ENCODE measurements around the gene LLCFC1.

DNA sequence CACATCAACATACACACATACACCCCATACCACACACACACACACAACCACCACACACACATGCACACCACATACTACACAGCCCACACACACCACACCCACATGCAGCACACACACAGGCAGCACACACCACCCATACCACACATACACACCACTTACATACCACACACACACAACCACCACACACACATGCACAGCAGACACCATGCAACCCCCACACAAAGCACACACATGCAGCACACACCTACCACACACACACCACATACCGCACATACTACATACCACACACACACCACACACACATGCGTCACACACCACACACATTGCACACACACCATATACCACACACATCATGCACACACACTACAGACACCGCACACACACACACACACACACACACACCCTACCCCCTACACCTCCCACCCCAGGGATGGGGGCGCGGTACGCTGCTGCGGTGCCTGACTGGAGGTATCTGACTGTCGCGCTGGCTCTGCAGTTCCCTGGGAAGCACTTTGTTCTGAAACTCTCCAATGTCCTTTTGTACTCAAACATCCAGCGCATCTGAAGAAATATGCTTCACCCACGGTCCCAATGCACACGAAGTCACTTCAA, 48.3 kb upstream of the LLCFC1 start:
- TF ChIP-seq RCOR1 (IDR thresholded peaks at IDR 0.05; ENCODE audit: low read length) (no peak), CTCF (IDR thresholded peaks at IDR 0.05) (no peak)
